IPS-15b (cell line): ENCODE measurements around the gene ERN1.
"Not testable (repeated sequence)": the region's sequence is repeated elsewhere in the genome, so short reads cannot be mapped to it uniquely, and the experiment has no call there.

Experiments used
- H3K27me3 ChIP-seq: one replicate; pipeline ENCODE4 v1.6.1; 2013; ENCODE audit warnings: low read length; ENCODE audit not compliant: control insufficient read depth, insufficient read depth
- H3K36me3 ChIP-seq: one replicate; pipeline ENCODE4 v1.6.1; 2013; ENCODE audit warnings: low read length; ENCODE audit not compliant: control insufficient read depth, insufficient read depth
- H3K4me1 ChIP-seq: one replicate; pipeline ENCODE4 v1.6.1; 2013; ENCODE audit warnings: mild to moderate bottlenecking, low read length; ENCODE audit not compliant: control insufficient read depth, insufficient read depth
- H3K4me3 ChIP-seq: one replicate; pipeline ENCODE4 v1.5.1; 2013; ENCODE audit warnings: low read depth, low read length
- H3K9ac ChIP-seq: one replicate; pipeline ENCODE4 v1.6.1; 2013; ENCODE audit warnings: low read depth, mild to moderate bottlenecking, low read length
- H3K9me3 ChIP-seq: one replicate; pipeline ENCODE4 v1.6.1; 2013; ENCODE audit warnings: mild to moderate bottlenecking, low read length; ENCODE audit not compliant: control insufficient read depth, insufficient read depth

ERN1 gene

GRCh38 chr17:64022611-64023063 is 107.3 kb downstream of the ERN1 start:
- Histone ChIP-seq H3K4me3 (no peak overlapping the region), H3K36me3 (no peaks in the 10 kb centered on the region), H3K4me1 (peaks cover 3% of the 10 kb centered on the region), H3K27me3 (peaks cover 12% of the 10 kb centered on the region), H3K9me3 (no peaks in the 10 kb centered on the region), H3K9ac (no peak overlapping the region)

GRCh38 chr17:64020056-64020766 is 109.7 kb downstream of the ERN1 start, which contains the start of gene ICAM2:
Gene ICAM2 (minus strand): TSS chr17:64020633. CDS start chr17:64006691, 13,942 bp downstream.
- peaks cover 6% of the 10 kb centered on the region for H3K27me3 ChIP-seq
- H3K4me1 ChIP-seq = peaks cover 3% of the 10 kb centered on the region
- peak within 1 kb of the TSS; percentile 48 for H3K4me3 ChIP-seq
- H3K9me3 ChIP-seq = no peaks in the 10 kb centered on the region
- H3K9ac ChIP-seq = peak within 1 kb of the TSS; percentile 42
- H3K36me3 ChIP-seq = no peaks in the 10 kb centered on the region

DNA sequence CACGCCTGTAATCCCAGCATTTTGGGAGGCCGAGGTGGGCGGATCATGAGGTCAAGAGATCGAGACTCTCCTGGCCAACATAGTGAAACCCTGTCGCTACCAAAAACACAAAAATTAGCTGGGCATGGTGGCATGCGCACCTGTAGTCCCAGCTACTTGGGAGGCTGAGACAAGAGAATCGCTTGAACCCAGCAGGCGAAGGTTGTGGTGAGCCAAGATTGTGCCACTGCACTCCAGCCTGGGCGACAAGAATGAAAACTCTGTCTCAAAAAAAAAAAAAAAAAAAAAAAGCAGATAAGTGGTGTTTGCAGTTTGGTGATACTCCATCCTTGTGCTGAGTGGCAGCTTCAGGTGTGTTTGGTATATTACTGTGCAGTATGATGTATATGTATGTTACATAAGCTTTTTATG is 110.4 kb downstream of the ERN1 start:
- not testable (repeated sequence) for H3K4me1 ChIP-seq, H3K9ac ChIP-seq, H3K4me3 ChIP-seq, H3K27me3 ChIP-seq, H3K9me3 ChIP-seq, H3K36me3 ChIP-seq

GRCh38 chr17:64017381-64017980 is 112.5 kb downstream of the ERN1 start:
- peaks cover 3% of the 10 kb centered on the region for H3K4me1 ChIP-seq
- H3K9me3 ChIP-seq = no peaks in the 10 kb centered on the region
- H3K36me3 ChIP-seq = no peaks in the 10 kb centered on the region
- H3K9ac ChIP-seq = no peak overlapping the region
- H3K27me3 ChIP-seq = peaks cover 6% of the 10 kb centered on the region
- H3K4me3 ChIP-seq = no peak overlapping the region

DNA sequence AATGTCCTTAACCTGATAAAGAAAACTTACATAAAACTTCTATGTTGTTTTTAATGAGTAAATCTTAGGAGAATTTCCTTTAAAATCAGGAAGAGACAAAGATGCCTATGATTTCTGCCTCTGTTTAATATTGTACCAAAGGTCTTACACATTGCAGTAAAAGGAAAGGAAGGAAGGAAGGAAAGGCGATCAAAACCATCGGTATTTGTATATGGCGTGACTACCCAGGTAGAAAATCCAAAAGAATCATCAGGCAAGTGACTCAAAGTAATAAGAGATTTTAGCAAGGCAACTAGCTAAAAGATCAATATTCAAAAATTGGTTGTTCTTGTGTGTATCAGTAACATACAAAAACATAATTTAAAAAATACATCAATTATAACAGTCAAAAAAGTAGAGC is 113.0 kb downstream of the ERN1 start:
- no peak overlapping the region for H3K4me3 ChIP-seq

DNA sequence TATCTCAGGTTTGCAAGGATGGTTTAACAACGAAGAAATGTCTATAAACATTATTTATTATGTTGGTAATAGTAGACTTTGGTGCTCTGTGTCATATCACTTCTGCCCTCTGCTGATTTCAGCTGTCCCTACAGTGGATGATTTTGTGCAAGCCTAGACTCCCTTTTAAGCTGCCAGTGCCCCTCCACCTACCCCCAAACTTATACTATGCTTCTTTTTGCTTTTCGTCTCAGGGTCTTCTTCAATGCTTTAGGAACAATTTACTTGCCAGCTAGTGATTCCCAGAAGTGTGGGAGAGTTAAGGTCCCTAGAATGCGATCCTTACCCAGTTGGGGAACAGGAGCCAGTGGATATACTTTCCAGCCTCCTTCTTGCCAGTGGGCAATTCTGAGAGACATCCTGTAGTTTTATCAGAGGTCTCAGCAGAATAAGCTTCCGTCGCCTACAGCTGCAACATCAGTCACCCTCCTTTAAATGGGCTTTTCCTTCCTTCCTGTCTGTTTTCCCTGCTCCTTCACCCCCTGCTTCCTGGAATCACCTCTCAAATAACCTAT is 113.6 kb downstream of the ERN1 start:
- H3K9ac ChIP-seq = no peak overlapping the region
- no peaks in the 10 kb centered on the region for H3K36me3 ChIP-seq
- no peak overlapping the region for H3K4me3 ChIP-seq
- H3K4me1 ChIP-seq = peaks cover 3% of the 10 kb centered on the region
- no peaks in the 10 kb centered on the region for H3K9me3 ChIP-seq
- peaks cover 6% of the 10 kb centered on the region for H3K27me3 ChIP-seq

More for the DNA sequence above, 113.0 kb downstream of the ERN1 start:
- H3K36me3 ChIP-seq = no peaks in the 10 kb centered on the region
- no peaks in the 10 kb centered on the region for H3K9me3 ChIP-seq
- H3K27me3 ChIP-seq = peaks cover 6% of the 10 kb centered on the region
- H3K4me1 ChIP-seq = peaks cover 3% of the 10 kb centered on the region
- no peak overlapping the region for H3K9ac ChIP-seq

DNA sequence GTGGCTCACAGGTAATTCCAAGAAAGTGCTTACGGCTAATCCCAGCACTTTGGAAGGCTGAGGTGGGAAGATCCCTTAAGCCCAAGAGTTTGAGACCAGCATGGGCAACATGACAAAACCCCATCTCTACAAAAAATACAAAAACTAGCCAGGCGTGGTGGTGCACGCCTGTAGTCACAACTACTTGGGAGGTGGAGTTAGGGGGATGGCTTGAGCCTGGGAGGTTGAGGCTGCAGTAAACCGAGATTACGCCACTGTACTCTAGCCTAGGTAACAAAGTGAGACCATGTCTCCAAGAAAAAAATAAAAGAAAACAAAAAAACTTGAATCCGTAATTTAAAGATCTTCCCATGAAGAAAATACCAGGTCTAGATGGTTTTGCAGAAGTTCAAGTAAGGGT is 114.5 kb downstream of the ERN1 start:
- peaks cover 3% of the 10 kb centered on the region for H3K4me1 ChIP-seq
- H3K9ac ChIP-seq = no peak overlapping the region
- no peaks in the 10 kb centered on the region for H3K36me3 ChIP-seq
- H3K4me3 ChIP-seq = no peak overlapping the region
- no peaks in the 10 kb centered on the region for H3K9me3 ChIP-seq
- H3K27me3 ChIP-seq = peaks cover 6% of the 10 kb centered on the region

- no peaks in the 10 kb centered on the region for H3K36me3 ChIP-seq
- H3K27me3 ChIP-seq = no peaks in the 10 kb centered on the region
- H3K9me3 ChIP-seq = no peaks in the 10 kb centered on the region
- no peak overlapping the region for H3K9ac ChIP-seq
- peaks cover 4% of the 10 kb centered on the region for H3K4me1 ChIP-seq
- no peak overlapping the region for H3K4me3 ChIP-seq
Measured at GRCh38 chr17:64009571-64010402, 120.2 kb downstream of the ERN1 start.

- H3K36me3 ChIP-seq = no peaks in the 10 kb centered on the region
- H3K4me1 ChIP-seq = peaks cover 4% of the 10 kb centered on the region
- H3K27me3 ChIP-seq = no peaks in the 10 kb centered on the region
- no peak overlapping the region for H3K9ac ChIP-seq
- H3K4me3 ChIP-seq = no peak overlapping the region
- H3K9me3 ChIP-seq = no peaks in the 10 kb centered on the region
Measured at GRCh38 chr17:64008830-64009229, 121.1 kb downstream of the ERN1 start.

- no peak overlapping the region for H3K9ac ChIP-seq
- H3K4me1 ChIP-seq = peaks cover 4% of the 10 kb centered on the region
- H3K36me3 ChIP-seq = no peaks in the 10 kb centered on the region
- no peaks in the 10 kb centered on the region for H3K27me3 ChIP-seq
- no peaks in the 10 kb centered on the region for H3K9me3 ChIP-seq
- H3K4me3 ChIP-seq = no peak overlapping the region
Measured at GRCh38 chr17:64008346-64008745, 121.6 kb downstream of the ERN1 start.

DNA sequence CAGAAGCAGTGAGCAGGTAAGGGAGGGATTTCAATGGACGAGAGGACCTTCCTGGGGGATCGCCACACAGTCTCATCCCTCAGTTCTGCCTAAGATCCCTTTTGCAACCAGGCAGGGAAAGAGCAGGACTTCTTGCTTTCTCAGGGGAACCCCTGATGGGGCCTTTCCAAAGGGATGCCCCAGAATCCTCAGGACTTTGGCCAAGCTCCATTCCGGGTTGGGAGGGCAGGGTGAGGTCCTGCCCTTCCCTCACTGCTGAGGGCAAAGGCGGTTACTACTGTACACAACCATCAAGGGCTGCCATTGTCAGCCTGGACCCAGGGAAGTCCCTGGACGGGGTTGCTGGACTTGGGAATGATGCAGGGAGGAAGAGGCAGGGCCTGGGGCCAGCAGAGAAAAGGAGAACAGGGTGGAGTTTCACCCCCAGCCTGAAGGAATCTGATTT is 122.1 kb downstream of the ERN1 start:
- Histone ChIP-seq H3K27me3 (no peaks in the 10 kb centered on the region), H3K4me1 (peaks cover 4% of the 10 kb centered on the region), H3K9ac (no peak overlapping the region), H3K36me3 (no peaks in the 10 kb centered on the region), H3K4me3 (no peak overlapping the region), H3K9me3 (no peaks in the 10 kb centered on the region)
